Brain microvascular endothelial cell (primary cell): ENCODE results near the gene HK2.
"Not testable (repeated sequence)": the region's sequence is repeated elsewhere in the genome, so short reads cannot be mapped to it uniquely, and the experiment has no call there.

Experiments
- DNase-seq: peaks from one replicate; pipeline ENCODE4 v3.0.0-alpha.2; 2020
- H3K27ac ChIP-seq: fragments of 250-450 bp; sonication (Bioruptor Pico); 2 replicates; pipeline ENCODE4 v1.5.1; 2020; ENCODE audit warnings: mild to moderate bottlenecking, moderate library complexity
- H3K27me3 ChIP-seq: fragments of 250-450 bp; sonication (Bioruptor Pico); replicated peaks from 2 replicates; pipeline ENCODE4 v1.5.1; 2020; ENCODE audit warnings: mild to moderate bottlenecking
- H3K36me3 ChIP-seq: fragments of 250-450 bp; sonication (Bioruptor Pico); replicated peaks from 2 replicates; pipeline ENCODE4 v1.5.1; 2020; ENCODE audit warnings: mild to moderate bottlenecking
- H3K4me3 ChIP-seq: 2 replicates; pipeline ENCODE4 v1.5.1; 2011; ENCODE audit warnings: low read depth, mild to moderate bottlenecking, control low read depth, low read length, moderate library complexity
- CTCF ChIP-seq: IDR thresholded peaks from 2 replicates; pipeline ENCODE4 v1.5.1; 2011; ENCODE audit warnings: low read depth, mild to moderate bottlenecking, moderate library complexity, low read length, control low read depth, inconsistent platforms; ENCODE audit errors: missing control alignments
- in situ Hi-C: cut with HindIII; loops from 2 replicates; pipeline ENCODE4 v1.10.0; 2017; ENCODE audit warnings: low sequenced_read_pairs, low pct_ligation_motif_present

HK2 gene

GRCh38 chr2:74854401-74854800 is 20.5 kb downstream of the HK2 start:
- no peaks in the 10 kb centered on the region for H3K36me3 ChIP-seq
- in situ Hi-C loops, result loop anchor here (25.0 kb wide), 1 partner anchor 167 kb away; no protein-coding TSS in a partner anchor
- H3K27me3 ChIP-seq, result no peaks in the 10 kb centered on the region
- no peak overlapping the region for H3K27ac ChIP-seq
- H3K4me3 ChIP-seq, result no peak overlapping the region
- TF ChIP-seq CTCF, result no peak
- DNase-seq, result no peak

GRCh38 chr2:74855114-74855707 is 21.3 kb downstream of the HK2 start:
- not testable (repeated sequence) for DNase-seq, H3K36me3 ChIP-seq, H3K27ac ChIP-seq, H3K4me3 ChIP-seq, H3K27me3 ChIP-seq
- in situ Hi-C loops, result loop anchor here (25.0 kb wide), 1 partner anchor 168 kb away; no protein-coding TSS in a partner anchor

GRCh38 chr2:74856004-74856578 is 22.2 kb downstream of the HK2 start:
- Histone ChIP-seq H3K4me3 (no peak overlapping the region), H3K36me3 (no peaks in the 10 kb centered on the region), H3K27ac (no peak overlapping the region), H3K27me3 (no peaks in the 10 kb centered on the region)
- in situ Hi-C loops, result loop anchor here (25.0 kb wide), 1 partner anchor 169 kb away; no protein-coding TSS in a partner anchor
- no peak for TF ChIP-seq CTCF
- no peak for DNase-seq

- in situ Hi-C loops, result loop anchor here (25.0 kb wide), 1 partner anchor 169 kb away; no protein-coding TSS in a partner anchor
Measured at GRCh38 chr2:74856599-74856998, 22.7 kb downstream of the HK2 start.

GRCh38 chr2:74857215-74857614 is 23.3 kb downstream of the HK2 start:
- Histone ChIP-seq H3K27ac (no peak overlapping the region), H3K4me3 (no peak overlapping the region), H3K27me3 (no peaks in the 10 kb centered on the region), H3K36me3 (no peaks in the 10 kb centered on the region)
- no peak for DNase-seq
- in situ Hi-C loops, result loop anchor here (25.0 kb wide), 1 partner anchor 170 kb away; no protein-coding TSS in a partner anchor
- TF ChIP-seq CTCF, result no peak

More at GRCh38 chr2:74856599-74856998, 22.7 kb downstream of the HK2 start:
- no peaks in the 10 kb centered on the region for H3K36me3 ChIP-seq
- no peak overlapping the region for H3K4me3 ChIP-seq
- no peak overlapping the region for H3K27ac ChIP-seq
- TF ChIP-seq CTCF, result no peak
- DNase-seq, result no peak
- H3K27me3 ChIP-seq, result no peaks in the 10 kb centered on the region

GRCh38 chr2:74857725-74858124 is 23.8 kb downstream of the HK2 start:
- in situ Hi-C loops, result loop anchor here (25.0 kb wide), 1 partner anchor 170 kb away; no protein-coding TSS in a partner anchor
- Histone ChIP-seq H3K27me3 (no peaks in the 10 kb centered on the region), H3K27ac (no peak overlapping the region), H3K4me3 (no peak overlapping the region), H3K36me3 (no peaks in the 10 kb centered on the region)
- DNase-seq, result no peak
- TF ChIP-seq CTCF, result no peak
